GM12892 (cell line): ENCODE data around the gene ANKRD13D.
A peak's percentile ranks its signal among the peaks of the same experiment; 100 is the strongest.

Experiments used
- DNase-seq: peaks from one replicate; pipeline ENCODE4 v3.0.0; 2011; ENCODE audit not compliant: insufficient read length
- FAIRE-seq: peaks from 2 replicates; lab custom pipeline; 2011; peaks lifted over from hg19 to GRCh38; lab: Jason Lieb, UNC
- POLR2A ChIP-seq: IDR thresholded peaks from 2 replicates; pipeline ENCODE4 v1.6.1; 2011; ENCODE audit warnings: low read depth, low read length, control low read depth
- POLR2AphosphoS5 ChIP-seq: IDR thresholded peaks from 2 replicates; pipeline ENCODE4 v1.6.1; 2011; ENCODE audit warnings: low read depth, low read length, control low read depth
- TAF1 ChIP-seq: IDR thresholded peaks from 2 replicates; pipeline ENCODE4 v1.6.1; 2011; ENCODE audit warnings: low read depth, mild to moderate bottlenecking, control low read depth, low read length, borderline replicate concordance

Gene ANKRD13D

DNA sequence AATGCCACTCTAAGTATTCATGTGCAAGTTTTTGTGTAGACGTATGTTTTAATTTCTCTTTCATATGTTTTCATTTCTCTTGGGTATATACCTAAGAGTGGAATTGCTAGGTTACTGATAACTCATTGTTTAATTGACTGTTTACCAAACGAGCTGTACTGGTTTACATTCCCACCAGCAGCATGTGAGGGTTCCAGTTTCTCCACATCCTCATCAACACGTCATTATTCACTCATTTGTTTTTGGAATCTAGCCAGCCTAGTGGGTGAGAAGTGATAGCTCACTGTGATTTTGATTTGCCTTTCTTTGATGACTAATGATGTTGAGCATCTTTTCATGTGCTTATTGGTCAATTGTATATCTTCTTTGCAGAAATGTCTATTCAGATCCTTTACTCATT lies 4.0 kb downstream of the ANKRD13D start:
- no peak for FAIRE-seq
- no peak for DNase-seq
- no peak for TF ChIP-seq POLR2AphosphoS5
- TF ChIP-seq TAF1: no peak
- no peak for TF ChIP-seq POLR2A

DNA sequence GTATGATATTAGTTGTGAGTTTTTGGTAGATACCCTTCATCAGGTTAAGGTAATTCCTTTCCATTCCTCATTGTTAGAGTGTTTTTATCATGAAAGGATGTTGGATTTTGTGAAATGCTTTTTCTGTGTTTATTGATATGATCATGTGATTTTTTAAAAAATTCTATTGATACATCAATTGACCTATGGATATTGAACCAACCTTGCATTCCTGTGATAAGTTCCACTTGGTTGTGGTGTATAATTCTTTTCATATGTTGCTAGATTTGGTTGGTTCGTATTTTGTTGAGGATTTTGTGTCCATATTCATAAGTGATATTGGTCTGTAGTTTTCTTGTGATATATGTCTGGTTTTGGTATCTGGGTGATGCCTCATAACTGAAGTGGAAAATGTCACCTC lies 6.7 kb downstream of the ANKRD13D start:
- no peak for DNase-seq
- TF ChIP-seq POLR2AphosphoS5: no peak
- TF ChIP-seq POLR2A: no peak
- TF ChIP-seq TAF1: no peak
- FAIRE-seq: no peak

DNA sequence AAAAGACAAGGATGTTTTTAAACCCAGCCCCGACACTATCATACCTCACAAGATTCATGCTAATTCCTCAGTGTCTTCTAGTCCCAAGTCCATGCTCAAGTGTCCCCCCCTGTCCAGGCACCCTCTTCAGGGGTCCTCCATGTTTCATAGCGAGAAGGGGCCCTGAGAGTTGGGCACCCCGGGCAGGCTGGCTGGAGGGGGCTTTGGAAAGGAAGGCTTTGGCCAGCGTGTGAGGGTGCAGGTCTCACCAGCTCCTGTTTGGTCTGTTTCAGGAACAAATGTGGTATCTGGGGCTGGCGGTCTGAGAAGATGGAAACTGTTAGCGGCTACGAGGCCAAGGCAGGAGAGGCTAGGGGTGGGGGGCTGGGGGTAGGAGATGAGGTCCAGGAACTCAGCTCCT lies 9.7 kb downstream of the ANKRD13D start:
- no peak for FAIRE-seq
- TF ChIP-seq POLR2AphosphoS5: no peak
- TF ChIP-seq POLR2A: no peak
- no peak for TF ChIP-seq TAF1
- DNase-seq: no peak

GRCh38 chr11:67299471-67300191 lies 10.5 kb downstream of the ANKRD13D start:
- FAIRE-seq: no peak
- TF ChIP-seq TAF1 (no peak), POLR2AphosphoS5 (no peak; the same call in 1 of the 2 replicates), POLR2A (no peak)

GRCh38 chr11:67300256-67300755 lies 11.2 kb downstream of the ANKRD13D start:
- TF ChIP-seq TAF1: no peak
- TF ChIP-seq POLR2AphosphoS5: no peak
- no peak for TF ChIP-seq POLR2A
- FAIRE-seq (no peak), DNase-seq (no peak)

More at GRCh38 chr11:67299471-67300191, 10.5 kb downstream of the ANKRD13D start:
- no peak for DNase-seq

- DNase-seq (no peak), FAIRE-seq (no peak)
- 0 out of 2 replicates have a peak, but pooled peaks have one; percentile 38 for TF ChIP-seq POLR2AphosphoS5
- no peak for TF ChIP-seq TAF1
- no peak for TF ChIP-seq POLR2A
Observed at GRCh38 chr11:67300756-67301312, 11.7 kb downstream of the ANKRD13D start.

DNA sequence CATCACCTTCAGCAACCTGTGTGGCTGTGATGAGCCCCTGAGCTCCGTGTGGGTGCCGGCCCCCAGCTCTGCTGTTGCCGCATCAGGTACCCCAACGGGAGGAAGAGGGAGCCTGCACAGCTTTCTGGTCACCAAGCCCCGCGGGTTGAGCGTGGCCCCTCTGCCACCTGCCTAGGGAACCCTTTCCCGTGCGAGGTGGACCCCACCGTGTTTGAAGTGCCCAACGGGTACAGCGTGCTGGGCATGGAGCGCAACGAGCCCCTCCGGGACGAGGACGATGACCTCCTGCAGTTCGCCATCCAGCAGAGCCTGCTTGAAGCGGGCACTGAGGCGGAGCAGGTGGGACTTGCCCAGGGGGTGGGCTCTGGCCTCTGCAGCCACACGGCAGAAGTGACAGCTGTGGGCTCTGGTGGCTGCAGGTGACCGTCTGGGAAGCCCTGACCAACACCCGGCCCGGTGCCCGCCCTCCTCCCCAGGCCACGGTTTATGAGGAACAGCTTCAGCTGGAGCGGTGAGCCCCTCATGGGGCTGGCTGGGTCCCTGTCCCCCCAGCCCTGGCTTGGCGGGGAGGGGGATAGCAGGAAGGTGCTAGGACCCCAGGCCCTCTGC lies 12.3 kb downstream of the ANKRD13D start:
- FAIRE-seq: no peak
- no peak for DNase-seq

GRCh38 chr11:67301951-67302516 lies 12.9 kb downstream of the ANKRD13D start:
- DNase-seq: peak; percentile 13
- TF ChIP-seq TAF1: no peak
- TF ChIP-seq POLR2AphosphoS5: no peak
- no peak for TF ChIP-seq POLR2A

More for the DNA sequence above, 12.3 kb downstream of the ANKRD13D start:
- no peak for TF ChIP-seq TAF1
- no peak for TF ChIP-seq POLR2AphosphoS5
- TF ChIP-seq POLR2A: no peak

GRCh38 chr11:67302571-67303131 lies 13.5 kb downstream of the ANKRD13D start:
- DNase-seq (no peak), FAIRE-seq (no peak)
- 0 out of 2 replicates have a peak, but pooled peaks have one; percentile 23 for TF ChIP-seq POLR2AphosphoS5
- TF ChIP-seq POLR2A: no peak
- no peak for TF ChIP-seq TAF1

More at GRCh38 chr11:67301951-67302516, 12.9 kb downstream of the ANKRD13D start:
- no peak for FAIRE-seq

DNA sequence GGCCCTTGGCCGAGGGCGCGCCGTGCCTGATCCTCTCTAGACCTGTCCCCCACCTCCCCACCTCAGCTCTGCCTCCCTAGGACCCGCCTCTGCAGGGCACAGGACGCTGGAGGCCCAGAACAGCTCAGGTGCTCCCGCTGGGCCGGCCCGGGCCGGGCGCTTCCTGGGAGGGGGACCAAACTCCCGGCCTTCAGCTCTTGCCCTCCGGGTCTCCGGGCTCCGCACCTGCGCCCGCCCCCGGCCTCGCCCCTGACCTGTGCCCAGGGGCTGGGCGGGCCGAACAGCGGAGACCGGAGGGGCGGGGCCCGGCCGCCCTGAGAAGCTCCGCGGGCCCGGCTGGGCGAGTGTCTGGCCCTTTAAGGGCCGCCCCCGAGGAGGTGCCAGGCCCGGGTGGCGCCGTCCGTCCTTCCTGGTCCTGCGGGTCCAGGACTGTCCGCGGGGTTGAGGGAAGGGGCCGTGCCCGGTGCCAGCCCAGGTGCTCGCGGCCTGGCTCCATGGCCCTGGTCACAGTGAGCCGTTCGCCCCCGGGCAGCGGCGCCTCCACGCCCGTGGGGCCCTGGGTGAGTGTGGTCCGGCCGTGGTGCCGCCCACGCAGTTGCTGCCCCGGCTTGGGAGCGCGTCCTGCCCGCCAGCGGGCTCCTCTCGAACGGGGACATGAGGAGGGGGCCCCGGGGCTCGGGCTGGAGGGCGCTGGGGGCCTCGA lies 14.2 kb downstream of the ANKRD13D start, which contains the start of gene SSH3:
Gene SSH3, plus strand, starts transcription at position 399 of the 703 bp plus-strand sequence. Its CDS starts 96 bp downstream, at position 495.
- FAIRE-seq (no peak), DNase-seq (no peak)
- TF ChIP-seq TAF1 (no peak), POLR2A (peak; percentile 17; the same call in 1 of the 2 replicates), POLR2AphosphoS5 (no peak)

DNA sequence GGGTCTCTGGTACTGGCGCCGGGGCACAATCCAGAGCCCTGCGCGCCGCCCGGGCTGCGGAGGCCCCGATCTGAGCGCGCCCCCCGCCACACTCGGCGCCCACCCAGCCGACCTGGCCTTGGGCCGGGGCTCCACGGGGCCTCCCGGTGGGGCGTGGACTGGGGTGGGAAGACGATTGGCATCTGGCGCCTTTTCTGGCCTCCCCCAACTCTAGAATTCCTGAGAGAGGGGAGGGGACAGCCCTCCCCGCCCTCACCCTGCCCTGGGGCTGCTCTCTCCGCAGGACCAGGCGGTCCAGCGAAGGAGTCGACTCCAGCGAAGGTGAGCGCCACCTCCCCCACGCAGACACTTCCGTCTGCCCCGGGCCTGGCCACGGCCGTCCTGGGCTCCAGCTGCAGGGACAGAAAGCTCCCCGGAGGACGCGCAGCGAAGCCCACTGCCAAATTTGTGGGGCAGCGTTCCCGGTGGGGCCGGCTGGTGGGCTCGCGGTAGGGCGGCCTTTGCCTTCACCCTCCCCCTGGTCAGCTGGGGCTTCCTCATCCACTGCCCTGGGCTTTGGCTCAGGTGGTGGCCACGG lies 14.8 kb downstream of the ANKRD13D start:
- FAIRE-seq (no peak), DNase-seq (no peak)
- TF ChIP-seq TAF1 (no peak), POLR2A (no peak), POLR2AphosphoS5 (no peak)
